ENCODE measurements around the gene RIPOR3.
"Not testable (repeated sequence)": the region's sequence is repeated elsewhere in the genome, so short reads cannot be mapped to it uniquely, and the experiment has no call there.

Gene RIPOR3

DNA sequence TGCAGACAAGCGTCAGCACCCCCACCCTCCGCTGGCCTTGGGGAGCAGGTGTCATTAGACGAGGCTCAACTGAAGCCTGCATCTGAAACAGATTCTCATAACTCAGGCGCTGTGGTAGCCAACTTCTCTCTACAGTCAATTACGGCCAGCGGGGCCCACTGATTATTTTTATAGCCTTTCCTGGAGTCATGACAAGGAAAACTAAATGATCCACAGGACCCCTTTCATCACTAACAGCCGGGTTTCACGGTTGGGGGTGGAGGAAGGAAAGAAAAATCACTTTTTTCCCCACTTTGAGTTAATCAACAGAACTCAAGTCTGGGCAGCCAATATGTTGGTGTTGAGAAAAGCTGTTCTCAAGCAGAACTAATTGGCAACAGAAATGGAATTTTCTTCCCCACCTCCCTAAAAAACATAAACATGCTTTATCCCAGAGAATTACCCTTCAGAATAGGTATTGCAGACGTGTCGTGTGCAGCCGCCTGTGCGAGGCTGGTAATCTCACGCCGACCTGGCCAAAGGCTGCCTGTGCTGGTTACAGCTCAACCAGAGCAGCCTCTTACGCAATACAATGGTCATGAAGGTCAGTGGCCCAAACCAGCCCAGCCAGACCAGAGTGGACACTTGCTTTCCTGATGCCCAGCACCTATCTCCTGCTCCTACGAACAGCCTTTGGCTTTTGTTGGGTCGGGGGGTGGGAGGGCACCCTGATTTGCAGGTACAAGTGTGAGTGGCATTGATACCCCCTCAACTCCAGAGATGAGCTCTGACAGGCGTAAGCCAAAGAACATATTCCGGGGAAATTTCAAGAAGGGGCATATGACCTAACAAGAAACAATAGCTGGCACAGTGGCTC, 11.0 kb downstream of the RIPOR3 start:
- no peak for DNase-seq

DNA sequence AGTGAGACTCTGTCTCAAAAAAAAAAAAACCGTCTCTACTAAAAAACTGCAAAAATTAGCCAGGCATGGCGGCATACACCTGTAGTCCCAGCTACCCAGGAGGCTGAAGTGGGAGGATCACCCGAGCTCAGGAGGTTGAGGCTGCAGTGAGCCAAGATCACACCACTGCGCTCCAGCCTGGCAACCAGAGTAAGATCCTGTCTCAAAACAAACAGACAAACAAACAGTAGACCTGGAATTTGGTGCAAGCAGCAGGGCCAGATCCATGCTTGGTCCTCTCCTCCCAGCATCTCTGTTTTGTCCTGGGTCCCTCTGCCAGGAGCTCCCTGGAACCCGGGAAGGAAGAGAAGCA, 11.6 kb downstream of the RIPOR3 start:
- no peak for DNase-seq

DNA sequence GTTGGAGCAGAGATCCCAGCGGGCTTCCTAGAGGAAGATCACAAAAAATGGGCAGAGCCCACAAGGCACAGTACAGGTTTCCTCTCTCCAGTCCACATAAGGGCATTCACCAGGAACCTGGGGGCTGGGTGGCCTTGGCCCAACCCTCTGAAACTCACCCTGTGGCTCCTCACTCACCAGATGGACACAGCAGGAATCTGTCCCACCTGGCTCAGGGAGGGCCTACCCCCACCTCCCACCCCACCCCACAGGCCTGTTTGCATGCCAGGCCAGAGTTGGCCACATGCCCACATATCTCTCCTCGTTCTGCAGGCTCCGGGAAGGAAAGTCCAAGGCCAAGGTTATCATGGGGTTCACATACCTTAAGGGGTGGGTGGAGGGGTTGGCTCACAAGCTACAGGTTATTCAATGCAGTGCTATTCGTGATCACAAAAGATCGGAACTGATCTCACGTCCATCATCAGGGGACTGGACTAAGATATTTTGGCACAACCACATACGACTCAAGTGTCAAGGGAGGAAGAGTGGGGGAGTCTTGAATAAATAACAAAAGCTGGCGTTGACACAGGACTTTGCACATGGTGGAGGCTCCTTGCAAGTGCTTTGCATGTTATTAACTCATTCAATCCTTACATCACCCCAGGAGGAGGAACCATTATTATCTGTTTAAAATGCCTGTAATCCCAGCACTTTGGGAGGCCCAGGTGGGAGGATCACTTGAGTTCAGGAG, 13.0 kb downstream of the RIPOR3 start:
- DNase-seq = no peak

DNA sequence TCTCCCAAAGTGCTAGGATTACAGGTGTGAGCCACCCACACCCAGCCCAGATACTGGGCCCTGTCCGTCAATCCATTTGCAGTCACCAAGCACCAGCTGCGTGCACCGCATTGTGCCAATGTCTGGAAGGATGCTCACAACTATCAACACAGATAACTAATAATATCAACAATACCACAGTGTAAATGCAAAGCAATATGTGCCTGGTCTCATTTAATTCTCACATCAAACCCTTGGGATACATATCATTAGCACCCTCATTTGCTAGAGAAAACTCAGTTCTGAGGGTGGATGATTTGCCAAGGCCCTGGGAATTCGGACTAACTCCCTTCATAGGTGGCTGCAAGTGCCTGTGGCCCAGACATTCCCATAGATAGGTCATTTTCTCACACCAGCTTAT, 14.5 kb downstream of the RIPOR3 start:
- no peak for DNase-seq

DNA sequence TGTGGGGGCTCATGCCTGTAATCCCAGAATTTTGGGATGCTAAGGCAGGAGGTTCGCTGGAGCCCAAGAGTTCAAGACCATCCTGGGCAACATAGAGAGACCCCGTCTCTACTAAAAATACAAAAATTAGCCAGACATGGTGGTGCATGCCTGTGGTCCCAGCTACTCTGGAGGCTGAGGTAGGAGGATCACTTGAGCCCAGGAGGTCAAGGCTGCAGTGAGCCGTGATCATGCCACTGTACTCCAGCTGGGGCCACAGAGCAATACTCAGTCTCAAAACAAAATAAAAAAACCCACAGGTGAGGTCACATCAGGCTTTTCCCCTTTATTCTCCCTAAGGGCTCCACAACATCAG, 15.0 kb downstream of the RIPOR3 start:
- not testable (repeated sequence) for DNase-seq

DNA sequence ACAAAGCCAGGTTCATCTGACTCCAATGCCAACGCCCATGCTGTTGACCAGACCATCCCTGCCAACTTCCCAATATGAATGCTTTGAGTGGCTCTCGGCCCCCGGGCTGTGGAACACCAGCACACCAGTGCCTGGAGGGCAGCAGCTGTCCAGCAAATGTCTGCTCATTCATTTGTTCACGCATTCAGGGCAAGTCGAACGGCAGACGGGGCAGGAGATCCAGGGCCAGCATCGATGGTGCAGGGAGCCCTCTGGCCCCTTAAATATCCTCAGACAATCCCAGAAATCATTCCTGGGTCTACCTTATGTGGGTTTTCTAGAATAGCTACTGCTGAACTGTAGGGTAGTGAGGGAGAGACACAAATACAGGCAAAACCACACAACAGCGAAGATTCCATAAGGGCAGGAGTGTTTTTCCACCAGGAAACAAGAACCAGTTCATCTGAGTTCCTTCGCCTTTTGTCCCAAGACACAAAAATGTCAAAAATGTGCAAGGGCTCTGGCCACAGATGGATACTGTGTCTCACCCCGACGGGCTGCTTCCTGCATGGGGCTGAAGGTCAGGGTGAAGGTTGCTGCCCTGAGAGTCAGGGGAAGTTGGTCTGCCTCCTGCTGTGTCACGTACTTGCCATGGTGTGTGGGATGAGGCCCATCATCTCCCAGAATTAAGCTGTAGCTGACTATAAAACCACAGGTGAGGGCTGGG, 15.5 kb downstream of the RIPOR3 start:
- no peak for DNase-seq

DNA sequence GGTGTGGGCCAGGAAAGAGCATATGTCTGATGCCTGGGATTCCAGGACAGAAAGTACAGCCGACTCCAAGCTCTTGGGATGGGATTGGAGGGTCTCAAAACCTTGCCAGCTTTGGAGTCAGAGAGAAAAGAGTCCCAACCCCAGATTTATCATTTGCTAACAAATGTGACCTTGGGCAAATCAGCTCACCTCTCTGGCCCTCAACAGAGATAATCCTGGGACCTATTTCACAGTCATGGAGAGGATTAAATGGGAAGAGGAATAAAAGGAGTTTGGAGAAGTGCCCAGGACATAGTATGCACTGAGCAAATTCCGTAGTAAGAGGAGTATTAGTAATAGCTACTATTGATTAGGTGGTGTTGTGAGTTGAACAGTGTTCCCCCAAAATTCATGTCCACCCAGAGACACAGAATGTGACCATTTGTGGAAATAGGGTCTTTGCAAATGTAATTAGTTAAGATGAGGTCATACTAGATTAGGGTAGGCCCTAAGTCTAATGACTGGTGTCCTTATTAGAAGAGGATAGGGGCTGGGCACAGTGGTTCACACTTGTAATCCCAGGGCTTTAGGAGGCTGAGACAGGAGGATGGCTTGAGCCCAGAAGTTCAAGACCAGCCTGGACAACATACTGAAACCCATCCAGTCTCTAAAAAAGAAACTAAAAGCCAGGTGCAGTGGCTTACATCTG, 17.1 kb downstream of the RIPOR3 start:
- DNase-seq = no peak

DNA sequence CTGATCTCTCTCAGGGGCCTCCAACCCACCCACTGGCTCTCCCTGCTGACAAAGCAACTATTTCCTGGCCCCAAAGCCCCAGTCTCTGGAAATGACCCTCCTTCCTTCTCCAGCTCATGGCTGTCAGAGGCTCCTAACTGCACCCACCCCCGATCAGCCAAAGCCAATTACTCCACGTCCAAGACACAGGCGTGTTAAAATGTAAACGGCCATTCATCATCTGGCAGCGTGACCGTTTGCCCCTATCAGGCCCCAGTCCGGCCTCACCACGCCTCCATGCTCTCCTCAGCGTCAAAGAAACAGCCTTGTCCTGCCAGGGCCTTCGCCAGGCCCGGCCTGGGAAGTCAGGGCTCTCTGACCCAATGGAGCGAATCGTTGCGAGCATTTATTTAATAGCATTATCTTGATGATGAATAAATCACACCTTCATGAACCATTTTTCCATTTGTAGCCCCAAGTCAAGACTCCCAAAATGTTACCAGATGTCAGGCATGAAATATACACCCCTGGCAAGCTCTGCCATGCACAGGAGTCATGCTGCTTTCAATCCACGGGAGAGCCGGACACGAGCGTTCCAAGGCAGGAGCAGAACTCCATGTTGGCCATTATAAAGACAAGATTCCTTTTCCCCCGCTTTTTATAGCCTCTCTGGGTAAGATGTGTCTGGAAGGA, 17.7 kb downstream of the RIPOR3 start:
- no peak for DNase-seq

DNA sequence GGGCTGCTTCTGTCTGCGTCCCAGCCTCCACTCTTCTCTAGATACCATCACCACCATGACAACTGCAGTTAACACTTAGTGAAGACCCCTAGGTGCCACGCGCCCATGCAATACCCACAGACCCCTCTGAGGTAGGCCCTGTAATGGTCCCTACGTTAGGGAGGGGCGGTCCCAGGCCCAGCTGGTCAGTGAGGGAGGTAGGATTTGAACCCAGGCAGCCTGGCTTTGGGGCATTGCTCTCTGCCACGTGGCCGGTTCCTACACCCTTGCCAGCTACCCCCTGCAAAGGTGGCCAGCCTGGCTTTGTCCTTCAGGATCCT, 18.2 kb downstream of the RIPOR3 start:
- no peak for DNase-seq

DNA sequence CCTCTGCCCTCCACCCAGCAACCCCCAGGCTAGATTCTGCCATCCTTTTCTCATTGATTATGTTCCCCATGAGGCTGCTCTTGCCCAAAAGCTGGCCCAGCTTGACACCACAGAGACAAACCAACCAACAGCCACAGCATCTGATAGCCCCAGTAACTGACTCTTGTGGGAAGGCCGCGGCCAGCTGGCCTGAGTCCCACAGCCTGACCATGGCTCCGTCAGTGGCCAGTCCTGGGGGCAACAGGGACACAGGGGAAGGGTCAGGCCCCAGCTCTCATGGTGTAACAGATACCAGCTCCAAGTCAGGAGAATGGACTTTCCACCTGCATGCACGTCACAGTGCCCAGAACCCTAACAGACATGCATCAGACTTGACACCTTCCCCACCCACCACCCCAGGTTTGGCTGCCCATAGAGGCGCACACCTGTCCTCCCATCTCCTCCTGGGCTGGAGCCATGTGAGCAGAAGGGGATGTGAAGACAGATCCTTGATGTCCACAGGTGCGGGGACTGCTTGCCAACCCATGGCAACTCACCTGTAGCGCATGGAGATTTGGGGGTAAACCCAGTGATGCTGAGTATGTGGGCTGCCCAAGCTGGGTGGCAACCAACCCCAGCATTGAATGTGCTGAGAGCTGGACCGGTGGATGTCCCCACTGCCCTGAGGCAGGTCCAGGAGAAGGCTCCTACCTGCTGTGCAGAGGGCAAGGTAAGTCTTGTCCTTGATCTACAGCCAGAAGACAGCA, 18.8 kb downstream of the RIPOR3 start:
- no peak for DNase-seq

DNA sequence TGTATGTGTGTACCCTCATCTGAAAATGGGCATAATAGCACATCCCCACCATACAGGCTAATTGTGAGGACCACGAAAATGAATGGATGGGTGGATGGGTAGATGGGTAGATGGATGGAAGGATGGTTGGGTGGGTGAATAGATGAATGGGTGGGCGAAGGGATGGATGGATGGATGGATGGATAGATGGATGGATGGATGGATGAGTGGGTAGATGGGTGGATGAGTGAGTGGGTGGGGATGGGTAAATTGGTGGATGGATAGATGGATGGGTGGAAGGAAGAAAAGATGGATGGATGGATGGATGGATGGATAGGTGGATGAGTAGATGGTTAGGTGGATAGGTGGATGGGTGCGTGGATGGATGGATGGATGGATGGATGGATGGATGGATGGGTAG, 19.7 kb downstream of the RIPOR3 start:
- no peak for DNase-seq

DNA sequence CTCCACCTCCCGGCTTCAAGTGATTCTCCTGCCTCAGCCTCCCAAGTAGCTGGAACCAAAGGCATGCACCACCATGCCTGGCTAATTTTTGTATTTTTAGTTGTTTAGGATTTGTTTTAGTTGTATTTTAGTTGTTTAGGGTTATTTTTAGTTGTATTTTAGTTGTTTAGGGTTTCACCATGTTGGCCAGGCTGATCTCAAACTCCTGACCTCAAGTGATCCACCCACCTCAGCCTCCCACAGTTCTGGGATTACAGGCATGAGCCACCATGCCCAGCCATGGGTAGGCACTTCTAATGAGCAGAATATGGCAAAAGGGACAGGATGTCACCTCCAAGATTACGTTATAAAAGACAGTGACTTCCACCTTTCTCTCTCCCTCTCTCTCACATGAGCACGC, 20.3 kb downstream of the RIPOR3 start:
- DNase-seq = not testable (repeated sequence)

DNA sequence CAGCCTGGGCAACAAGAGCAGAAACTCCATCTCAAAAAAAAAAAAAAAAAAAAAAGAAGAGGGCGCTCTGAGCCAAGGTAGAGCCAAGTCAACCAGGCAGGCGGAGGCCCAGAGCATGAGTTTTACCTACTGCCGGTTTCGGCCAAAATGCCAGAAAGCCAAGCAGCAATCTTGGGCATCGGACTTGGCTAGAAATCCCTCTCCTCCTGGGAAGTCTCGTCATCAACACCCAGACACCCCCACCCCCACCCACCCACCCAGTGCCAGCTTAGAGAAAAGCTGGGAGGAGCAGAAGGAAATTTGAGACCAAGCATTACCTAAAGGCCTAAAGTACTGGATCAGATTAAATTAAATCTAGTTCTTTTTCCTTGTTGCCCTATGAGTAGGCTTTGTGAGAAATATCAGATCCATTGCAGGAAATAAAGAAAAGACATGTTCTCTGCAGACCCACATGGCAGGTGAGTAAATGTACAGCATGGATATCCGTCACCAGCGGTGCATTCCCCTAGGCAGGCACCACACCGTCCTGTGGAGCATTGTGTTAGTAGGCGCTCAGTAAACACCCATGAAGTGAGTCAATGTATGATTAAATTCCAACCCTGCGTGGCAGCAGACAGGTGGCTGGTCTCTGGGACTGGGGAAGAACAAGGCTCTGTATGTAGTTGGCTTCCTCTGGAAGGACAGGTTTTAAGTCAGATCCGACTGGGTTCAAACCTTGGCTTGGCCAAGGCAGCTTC, 21.0 kb downstream of the RIPOR3 start:
- DNase-seq = no peak

DNA sequence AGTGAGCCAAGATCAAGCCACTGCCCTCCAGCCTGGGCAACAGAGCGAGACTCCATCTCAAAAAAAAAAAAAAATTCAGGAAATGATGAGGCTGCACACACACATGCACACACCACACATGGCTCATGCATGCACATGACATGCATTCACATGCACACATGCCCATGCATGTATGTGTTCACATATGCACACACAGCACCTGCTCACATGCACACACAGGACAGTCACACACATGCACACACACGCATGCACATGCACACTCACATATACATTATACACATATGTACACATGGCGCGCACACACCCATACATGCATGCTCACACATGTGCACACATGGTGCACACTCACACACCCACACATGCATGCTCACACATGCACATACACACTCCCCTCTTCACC, 22.5 kb downstream of the RIPOR3 start:
- no peak for DNase-seq

DNA sequence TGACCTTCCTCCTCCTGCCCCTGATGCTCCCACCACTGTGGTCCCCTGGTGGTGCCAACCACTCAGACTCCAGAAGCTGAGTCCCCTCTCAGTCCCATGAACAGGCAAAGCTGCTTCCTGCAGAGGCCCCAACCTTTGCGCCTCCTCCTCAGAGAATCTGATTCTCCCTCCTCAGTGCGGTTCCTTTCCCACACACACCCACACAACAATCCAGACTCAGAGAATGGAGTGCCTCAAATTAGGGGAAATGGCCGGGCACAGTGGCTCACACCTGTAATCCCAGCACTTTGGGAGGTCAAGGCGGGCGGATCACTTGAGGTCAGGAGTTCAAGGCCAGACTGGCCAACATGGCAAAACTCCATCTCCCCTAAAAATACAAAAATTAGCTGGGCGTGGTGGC, 23.0 kb downstream of the RIPOR3 start:
- no peak for DNase-seq

DNA sequence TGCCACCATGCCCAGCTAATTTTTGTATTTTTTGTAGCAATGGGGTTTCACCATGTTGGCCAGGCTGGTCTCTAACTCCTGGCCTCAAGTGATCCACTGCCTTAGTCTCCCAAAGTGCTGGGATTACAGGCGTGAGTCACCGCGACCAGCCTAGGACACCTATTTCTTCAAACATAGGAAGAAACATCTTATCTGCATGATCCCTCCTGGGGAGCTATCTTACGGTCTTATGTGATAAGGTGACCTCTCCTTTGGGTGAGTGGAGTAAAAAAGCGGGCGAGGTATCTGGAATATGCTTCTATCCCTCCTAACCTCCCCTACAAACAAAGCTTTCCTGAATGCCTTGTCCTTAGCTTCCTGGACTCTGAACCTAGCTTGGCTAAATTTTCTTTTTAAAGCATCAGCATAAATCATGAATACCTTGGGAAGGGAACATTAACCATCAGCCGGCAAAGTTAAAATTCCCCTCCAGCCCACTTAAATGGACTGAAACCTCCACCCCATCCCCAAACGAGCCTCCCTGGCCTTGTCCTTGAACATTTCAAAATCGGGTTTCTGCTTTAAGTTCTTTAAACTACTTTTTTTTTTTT, 24.5 kb downstream of the RIPOR3 start:
- DNase-seq = no peak

DNA sequence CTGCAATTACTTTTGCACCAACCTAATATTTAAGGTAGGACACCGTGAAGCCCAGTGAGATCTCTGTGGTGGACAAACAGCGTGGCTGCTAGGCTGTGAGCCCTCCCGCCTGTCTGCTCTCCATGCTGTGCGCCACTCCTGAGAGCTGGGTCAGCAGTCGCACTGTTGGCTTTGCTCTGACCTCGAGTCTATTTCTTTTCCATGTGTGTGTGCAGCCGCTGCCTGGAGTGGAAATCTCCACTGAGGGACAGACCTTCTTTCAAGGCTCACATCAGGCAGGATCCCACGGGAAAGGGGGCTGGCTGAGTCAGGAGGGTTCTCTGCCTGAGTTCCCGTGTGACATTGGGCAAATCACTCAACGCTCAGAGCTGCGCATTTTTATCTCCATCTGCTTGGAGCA, 27.1 kb downstream of the RIPOR3 start:
- DNase-seq = no peak

DNA sequence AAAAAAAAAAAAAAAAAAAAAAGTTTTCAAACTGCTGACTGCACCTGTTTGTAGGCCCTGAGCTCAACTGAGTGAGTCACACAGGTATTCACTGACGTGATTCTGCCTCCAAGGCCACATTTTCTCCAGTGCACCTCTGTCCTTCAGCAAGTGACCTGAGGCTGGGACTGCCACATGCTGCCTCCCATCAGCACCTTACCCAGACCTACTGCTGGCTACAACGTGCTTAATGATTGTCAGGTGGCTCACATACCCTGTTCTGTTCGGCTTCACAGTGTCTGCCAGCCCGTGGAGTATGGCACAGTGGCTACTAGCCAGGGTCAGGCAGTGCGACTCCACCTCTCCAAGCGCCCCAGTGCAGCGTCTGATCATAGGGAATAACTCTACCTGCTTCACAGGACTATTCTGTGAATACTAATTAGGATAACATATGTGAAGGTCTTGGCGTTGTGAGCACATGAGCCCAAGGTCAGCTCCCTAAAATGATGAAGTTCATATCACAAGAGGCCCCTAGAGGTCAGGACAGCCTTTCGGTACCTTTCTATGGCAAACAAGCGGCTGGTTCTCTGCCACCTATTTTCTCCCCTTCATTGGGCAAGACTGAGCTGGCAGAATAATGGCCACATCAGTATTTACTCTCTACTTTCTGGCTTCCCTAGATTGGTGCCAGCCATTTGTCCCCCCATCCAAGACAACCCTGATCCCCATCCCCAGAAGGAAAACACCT, 28.1 kb downstream of the RIPOR3 start:
- DNase-seq = no peak

DNA sequence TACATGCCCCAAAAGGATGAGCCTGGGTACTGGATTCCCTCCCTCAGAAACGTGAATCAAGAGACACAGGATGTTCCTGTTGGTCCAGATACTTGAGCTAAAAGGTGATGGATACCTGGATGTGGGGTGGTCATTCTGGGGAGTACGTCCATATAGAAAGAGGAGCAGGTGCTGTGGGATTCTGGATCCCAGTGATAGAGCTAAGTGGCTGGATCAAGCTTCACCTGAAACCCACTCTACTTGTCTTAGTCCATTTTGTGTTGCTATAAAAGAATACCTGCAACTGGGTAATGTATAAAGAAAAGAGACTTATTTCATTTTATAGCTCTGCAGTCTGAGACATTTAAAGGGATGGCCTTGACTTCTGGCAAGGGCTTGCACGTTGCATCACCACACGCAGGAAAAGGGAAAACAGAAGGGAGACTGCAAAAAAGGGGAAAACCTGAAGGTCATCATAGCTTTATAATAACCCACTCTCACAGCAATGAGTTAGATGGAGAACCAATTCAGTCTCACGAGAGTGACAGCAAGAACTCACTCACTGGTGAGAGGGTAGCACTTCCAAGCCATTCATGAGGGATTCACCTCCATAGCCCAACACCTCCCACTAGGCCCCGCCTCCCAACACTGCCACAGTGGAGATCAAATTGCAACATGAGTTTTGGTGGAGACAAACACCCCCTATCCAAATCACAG, 31.2 kb downstream of the RIPOR3 start:
- DNase-seq = no peak
